ENCODE data around the gene PATZ1.

DNA sequence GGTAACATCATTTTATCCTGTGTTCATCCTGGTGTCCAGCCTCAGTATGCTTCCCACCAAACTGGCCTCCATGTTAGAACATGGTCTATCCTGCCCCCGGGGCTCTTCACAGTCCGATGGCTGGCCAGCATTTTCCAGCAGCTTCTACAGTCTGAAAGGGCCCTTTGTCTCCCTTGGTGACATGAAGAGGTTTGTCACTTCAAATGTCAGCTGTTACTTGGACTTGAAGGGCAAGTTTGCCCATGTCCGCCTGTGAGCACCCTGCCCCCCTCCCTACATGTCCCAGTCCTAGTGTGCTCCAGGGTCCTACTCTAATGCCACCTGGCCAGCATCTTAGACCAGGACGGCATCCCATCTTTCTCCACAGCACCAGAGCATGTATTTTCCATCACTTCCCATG, 24.7 kb downstream of the PATZ1 start:
- no peak for TF ChIP-seq CTCF (IDR thresholded peaks at IDR 0.05; ENCODE audit: extremely low read depth in 1 of 2, insufficient read depth in 1 of 2, low read depth in 1 of 2, low read length in 2 of 2)
- TF ChIP-seq POLR2A (IDR thresholded peaks at IDR 0.05; ENCODE audit: low read depth, low read length) = no peak
- no peak for TF ChIP-seq POLR2AphosphoS5 (IDR thresholded peaks at IDR 0.05; ENCODE audit: insufficient read depth, low read depth, low read length)
- no peak for TF ChIP-seq MAX (IDR thresholded peaks at IDR 0.05; ENCODE audit: insufficient read depth, insufficient read length)
- no peak for TF ChIP-seq MYC (IDR thresholded peaks at IDR 0.05; ENCODE audit: low read depth, low read length)
- TF ChIP-seq GATA2 (IDR thresholded peaks at IDR 0.05; ENCODE audit: insufficient read depth, insufficient read length, low read depth, low read length) = no peak
